ENCODE results near the gene SBF1.
"Not testable (repeated sequence)": the region's sequence is repeated elsewhere in the genome, so short reads cannot be mapped to it uniquely, and the experiment has no call there.

SBF1 gene

DNA sequence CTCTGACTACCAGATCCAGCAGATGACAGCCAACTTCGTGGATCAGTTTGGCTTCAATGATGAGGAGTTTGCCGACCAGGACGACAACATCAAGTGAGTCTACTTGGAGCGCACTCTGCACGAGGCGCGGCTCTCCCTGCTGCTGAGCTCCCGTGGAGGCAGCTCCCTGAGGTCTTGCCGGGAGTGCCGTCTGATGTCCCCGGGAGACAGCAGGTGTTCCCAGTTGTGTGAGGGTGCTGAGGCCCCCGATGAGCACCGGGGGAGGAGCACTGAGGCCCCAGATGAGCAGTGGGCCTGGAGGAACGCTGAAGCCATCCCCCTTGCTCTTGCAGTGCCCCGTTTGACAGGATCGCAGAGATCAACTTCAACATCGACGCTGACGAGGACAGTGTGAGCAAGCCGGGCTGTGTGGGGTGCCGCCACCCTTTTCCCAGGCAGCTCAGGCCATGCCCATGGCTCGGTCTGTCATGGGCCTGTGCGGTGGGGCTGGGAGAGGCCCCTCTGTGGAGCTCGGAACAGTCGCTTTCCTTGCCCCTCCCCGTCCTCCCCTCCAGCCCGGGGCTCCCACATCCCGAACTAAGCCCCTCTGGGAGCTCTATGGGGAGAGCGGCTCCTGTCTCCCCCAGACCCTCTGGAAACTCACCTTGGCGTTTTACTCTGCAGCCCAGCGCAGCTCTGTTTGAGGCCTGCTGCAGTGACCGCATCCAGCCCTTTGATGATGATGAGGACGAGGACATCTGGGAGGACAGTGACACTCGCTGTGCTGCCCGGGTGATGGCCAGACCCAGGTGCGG lies 37.1 kb downstream of the SBF1 start:
- DNase-seq (ENCODE audit: low read depth, low spot score) = no peak

GRCh38 chr22:50436841-50437341 lies 37.9 kb downstream of the SBF1 start:
- DNase-seq (ENCODE audit: low read depth, low spot score) = no peak
- no peak overlapping the region for H3K4me3 ChIP-seq (ENCODE audit: low read length)

More for the DNA sequence above, 37.1 kb downstream of the SBF1 start:
- no peak overlapping the region for H3K4me3 ChIP-seq (ENCODE audit: low read length)

- DNase-seq (ENCODE audit: low read depth, low spot score) = no peak
- no peak overlapping the region for H3K4me3 ChIP-seq (ENCODE audit: low read length)
Measured at GRCh38 chr22:50436015-50436830, 38.6 kb downstream of the SBF1 start.

GRCh38 chr22:50435291-50436014 lies 39.4 kb downstream of the SBF1 start:
- no peak overlapping the region for H3K4me3 ChIP-seq (ENCODE audit: low read length)
- no peak for DNase-seq (ENCODE audit: low read depth, low spot score)

GRCh38 chr22:50434849-50435248 lies 40.0 kb downstream of the SBF1 start:
- no peak for DNase-seq (ENCODE audit: low read depth, low spot score)
- H3K4me3 ChIP-seq (ENCODE audit: low read length) = no peak overlapping the region

DNA sequence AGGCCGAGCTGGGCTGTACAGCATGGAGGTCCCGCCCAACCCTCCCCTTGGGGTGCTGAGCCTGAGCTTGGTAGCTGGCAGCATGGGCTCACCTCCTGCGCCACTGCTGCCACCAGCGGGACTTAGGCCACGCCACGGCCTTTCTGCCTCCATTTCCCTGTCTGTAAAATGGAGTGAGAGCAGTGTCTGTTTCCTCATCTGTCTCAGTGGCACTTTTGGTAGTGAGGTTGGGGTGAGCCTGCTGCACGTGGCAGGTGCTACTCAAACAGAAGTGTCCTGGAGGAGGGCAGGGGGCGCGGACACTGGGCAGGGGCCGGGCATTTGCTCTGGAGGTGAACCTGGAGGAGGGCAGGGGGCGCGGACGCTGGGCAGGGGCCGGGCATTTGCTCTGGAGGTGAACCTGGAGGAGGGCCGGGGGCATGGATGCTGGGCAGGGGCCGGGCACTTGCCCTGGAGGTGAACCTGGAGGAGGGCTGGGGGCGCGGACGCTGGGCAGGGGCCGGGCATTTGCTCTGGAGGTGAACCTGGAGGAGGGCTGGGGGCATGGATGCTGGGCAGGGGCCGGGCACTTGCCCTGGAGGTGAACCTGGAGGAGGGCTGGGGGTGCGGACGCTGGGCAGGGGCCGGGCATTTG lies 41.8 kb downstream of the SBF1 start:
- DNase-seq (ENCODE audit: low read depth, low spot score); H3K4me3 ChIP-seq (ENCODE audit: low read length): not testable (repeated sequence)

DNA sequence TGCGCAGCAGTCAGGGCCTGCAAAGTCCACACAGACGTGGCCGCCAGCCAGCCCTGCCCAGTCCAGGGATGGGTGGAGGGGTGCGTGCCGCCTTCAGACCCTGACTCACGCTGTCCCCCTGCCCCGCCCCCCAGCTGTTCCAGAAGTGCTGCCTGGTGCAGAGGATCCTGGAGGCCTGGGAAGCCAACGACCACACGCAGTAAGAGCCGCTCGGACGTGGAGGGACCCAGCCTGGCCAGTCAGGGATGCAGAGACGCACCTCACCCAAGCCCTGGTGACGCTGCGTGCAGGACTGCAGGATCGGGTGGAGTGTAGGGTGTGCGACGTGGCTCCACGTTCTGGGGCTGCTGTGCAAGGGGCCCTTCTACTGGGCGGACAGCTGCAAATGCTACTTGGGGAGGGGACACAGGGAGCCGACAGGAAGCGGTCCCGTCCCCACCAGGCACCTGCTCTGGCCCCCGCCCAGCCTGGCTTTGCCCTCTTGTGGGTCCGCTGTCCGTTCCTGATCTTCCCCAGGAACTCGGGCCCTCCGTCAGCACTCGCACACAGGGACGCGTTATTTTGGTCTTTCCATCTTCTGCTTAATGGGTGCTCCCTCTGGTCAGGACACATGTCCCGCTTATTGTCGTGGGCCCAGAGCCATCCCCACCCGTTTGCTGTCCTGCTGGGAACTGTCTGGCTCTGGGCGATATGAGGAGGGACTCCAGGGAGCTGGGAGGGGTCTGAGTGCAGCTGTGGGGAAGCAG lies 42.5 kb downstream of the SBF1 start:
- H3K4me3 ChIP-seq (ENCODE audit: low read length) = no peak overlapping the region
- no peak for DNase-seq (ENCODE audit: low read depth, low spot score)

GRCh38 chr22:50425179-50425916 lies 49.5 kb downstream of the SBF1 start:
- H3K4me3 ChIP-seq (ENCODE audit: low read length) = no peak overlapping the region
- DNase-seq (ENCODE audit: low read depth, low spot score) = no peak

GRCh38 chr22:50423956-50424355 lies 50.9 kb downstream of the SBF1 start:
- DNase-seq (ENCODE audit: low read depth, low spot score) = no peak
- no peak overlapping the region for H3K4me3 ChIP-seq (ENCODE audit: low read length)

DNA sequence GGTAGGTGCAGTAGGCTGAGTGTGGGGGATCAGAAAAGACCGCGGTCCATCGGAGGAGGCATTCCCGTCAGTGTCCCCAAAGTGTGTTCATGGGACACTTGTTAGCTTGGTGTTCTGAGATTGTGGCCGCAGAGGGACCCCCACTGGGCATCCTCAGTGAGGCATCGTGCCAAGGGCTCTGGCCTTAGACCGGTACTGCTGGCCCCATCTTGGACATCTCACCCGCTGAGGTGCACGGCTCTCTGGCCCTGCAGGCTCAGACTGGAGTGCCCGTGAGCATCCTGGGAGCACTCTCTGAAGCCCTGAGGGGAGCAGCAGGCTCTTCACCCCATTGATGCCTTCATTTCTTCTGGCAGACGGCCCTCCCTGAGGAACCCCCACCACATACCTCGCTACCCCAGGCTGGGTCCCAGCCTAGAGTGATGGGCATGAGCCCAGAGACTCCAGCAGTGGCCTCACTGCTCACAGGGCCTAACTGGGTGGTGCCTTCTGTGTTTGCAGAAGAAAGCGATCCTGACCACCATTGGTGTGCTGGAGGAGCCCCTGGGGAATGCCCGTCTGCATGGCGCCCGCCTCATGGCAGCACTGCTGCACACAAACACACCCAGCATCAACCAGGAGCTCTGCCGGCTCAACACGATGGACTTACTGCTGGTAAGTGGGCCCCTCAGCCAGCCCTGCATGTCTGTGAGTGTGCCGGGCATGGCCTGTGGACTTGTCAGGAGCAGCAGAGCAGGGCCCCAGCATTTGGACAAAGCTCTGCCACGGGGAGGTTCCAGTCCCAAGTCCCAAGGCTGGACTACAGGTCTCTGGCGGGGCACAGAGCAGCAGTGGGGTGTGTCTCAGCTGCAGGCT lies 51.6 kb downstream of the SBF1 start:
- no peak for DNase-seq (ENCODE audit: low read depth, low spot score)
- no peak overlapping the region for H3K4me3 ChIP-seq (ENCODE audit: low read length)

DNA sequence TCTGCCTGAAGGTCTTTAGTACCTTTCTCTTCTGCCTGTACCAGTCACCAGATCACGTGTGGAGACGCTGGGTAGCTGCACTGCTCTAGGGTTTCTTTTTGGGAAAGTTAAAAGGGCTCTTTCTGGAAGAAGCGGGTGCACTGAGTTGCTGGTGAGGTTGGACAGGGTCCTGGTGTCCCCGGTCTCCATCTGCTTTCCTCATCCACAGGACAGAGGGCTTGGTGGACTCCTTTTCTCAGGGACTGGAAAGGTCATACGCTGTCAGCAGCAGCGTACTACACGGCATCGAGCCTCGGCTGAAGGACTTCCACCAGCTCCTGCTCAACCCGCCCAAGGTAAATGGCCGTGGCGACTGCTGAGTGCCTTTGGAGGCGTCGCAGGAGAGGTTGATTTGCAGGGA lies 52.8 kb downstream of the SBF1 start:
- no peak for DNase-seq (ENCODE audit: low read depth, low spot score)
- no peak overlapping the region for H3K4me3 ChIP-seq (ENCODE audit: low read length)

DNA sequence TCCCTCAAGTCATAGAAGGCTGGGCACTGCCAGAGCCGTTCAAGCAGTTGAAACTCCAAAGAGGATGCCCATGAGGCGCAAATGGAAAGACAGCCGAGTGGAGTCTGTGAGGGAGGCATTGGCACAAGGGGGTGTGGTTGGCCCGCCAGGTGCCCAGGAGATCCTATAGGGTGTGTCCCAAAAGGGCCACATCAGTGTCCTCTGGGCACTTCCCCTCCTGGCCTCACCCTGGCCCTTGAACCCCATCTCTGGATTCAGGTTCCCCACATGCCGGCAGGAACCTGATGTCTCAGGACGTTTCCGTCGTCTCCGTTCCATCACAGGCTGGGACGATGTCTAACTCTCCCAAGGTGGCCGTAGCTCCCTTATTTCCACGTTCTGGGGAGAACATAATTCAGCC lies 54.3 kb downstream of the SBF1 start:
- no peak for DNase-seq (ENCODE audit: low read depth, low spot score)
- H3K4me3 ChIP-seq (ENCODE audit: low read length) = no peak overlapping the region

GRCh38 chr22:50420015-50420414 lies 54.8 kb downstream of the SBF1 start:
- H3K4me3 ChIP-seq (ENCODE audit: low read length) = no peak overlapping the region
- no peak for DNase-seq (ENCODE audit: low read depth, low spot score)

- no peak overlapping the region for H3K4me3 ChIP-seq (ENCODE audit: low read length)
- DNase-seq (ENCODE audit: low read depth, low spot score) = no peak
Measured at GRCh38 chr22:50419116-50419515, 55.7 kb downstream of the SBF1 start.

- no peak overlapping the region for H3K4me3 ChIP-seq (ENCODE audit: low read length)
Measured at GRCh38 chr22:50418624-50419023, 56.2 kb downstream of the SBF1 start.

GRCh38 chr22:50417411-50418210 lies 57.2 kb downstream of the SBF1 start:
- DNase-seq (ENCODE audit: low read depth, low spot score) = no peak
- H3K4me3 ChIP-seq (ENCODE audit: low read length) = no peak overlapping the region

More at GRCh38 chr22:50418624-50419023, 56.2 kb downstream of the SBF1 start:
- no peak for DNase-seq (ENCODE audit: low read depth, low spot score)

Data from Jurkat, Clone E6-1 (cell line).